ENCODE data around the gene LRMDA.

Gene LRMDA

DNA sequence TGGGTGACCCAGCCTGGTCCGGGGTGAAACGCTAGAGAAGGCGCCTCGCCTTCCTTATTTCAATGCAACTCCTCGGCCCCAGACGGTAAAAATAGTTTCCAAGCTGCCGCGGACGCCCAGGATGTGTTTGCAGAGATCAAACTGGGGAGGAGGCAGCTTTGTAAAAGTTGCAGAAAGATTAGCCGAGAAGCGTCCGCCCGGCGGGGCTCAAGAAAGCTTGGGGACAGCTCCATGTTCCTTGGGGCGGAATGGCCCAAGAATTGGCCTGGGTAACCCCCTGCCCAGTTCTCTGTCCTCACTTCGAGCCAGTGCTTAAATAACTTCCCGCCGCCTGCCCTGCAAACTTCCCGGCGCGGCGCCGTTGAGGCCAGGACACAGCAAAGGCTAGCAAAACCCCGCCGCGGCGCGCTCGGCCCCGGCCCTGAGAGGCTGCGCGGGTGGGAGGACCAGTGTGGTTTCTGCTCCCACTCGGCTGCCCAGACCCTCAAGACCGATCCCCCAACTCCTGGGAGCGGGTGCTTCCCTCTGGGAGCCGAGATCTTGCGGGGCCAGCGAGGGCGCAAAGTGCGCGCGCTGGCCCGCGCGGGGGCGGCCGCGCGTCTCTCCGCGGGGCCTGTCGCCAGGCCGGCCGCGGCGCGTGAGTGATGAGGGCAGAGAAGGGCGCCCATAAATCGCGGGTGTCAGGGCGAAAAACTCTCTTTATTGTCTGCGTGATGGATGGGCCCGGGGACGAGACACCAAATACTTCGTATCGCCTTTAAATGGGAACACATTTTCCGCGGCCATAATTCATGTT lies 23.5 kb upstream of the LRMDA start:
- Histone ChIP-seq H3K4me3 (ENCODE audit: insufficient read depth, low read length, poor library complexity, severe bottlenecking) (no peak overlapping the region), H2AFZ (ENCODE audit: low read depth, low read length, severe bottlenecking) (no peak overlapping the region)
- no peak for TF ChIP-seq EZH2phosphoT487 (conservative IDR thresholded peaks at IDR 0.05; ENCODE audit: low read length)
- TF ChIP-seq, protein P1, sequence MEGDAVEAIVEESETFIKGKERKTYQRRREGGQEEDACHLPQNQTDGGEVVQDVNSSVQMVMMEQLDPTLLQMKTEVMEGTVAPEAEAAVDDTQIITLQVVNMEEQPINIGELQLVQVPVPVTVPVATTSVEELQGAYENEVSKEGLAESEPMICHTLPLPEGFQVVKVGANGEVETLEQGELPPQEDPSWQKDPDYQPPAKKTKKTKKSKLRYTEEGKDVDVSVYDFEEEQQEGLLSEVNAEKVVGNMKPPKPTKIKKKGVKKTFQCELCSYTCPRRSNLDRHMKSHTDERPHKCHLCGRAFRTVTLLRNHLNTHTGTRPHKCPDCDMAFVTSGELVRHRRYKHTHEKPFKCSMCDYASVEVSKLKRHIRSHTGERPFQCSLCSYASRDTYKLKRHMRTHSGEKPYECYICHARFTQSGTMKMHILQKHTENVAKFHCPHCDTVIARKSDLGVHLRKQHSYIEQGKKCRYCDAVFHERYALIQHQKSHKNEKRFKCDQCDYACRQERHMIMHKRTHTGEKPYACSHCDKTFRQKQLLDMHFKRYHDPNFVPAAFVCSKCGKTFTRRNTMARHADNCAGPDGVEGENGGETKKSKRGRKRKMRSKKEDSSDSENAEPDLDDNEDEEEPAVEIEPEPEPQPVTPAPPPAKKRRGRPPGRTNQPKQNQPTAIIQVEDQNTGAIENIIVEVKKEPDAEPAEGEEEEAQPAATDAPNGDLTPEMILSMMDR (IDR thresholded peaks at IDR 0.05; ENCODE audit: insufficient read depth, low read length, poor library complexity, severe bottlenecking): no peak

GRCh38 chr10:75408509-75408875 lies 22.9 kb upstream of the LRMDA start:
- no peaks in the 10 kb centered on the region for H3K36me3 ChIP-seq (ENCODE audit: low read length)
- H3F3A ChIP-seq (ENCODE audit: insufficient read depth): no peaks in the 10 kb centered on the region
- H3K9me2 ChIP-seq (replicated peaks; ENCODE audit: insufficient read depth, low read length): no peaks in the 10 kb centered on the region
- H3K4me2 ChIP-seq (ENCODE audit: low read depth, low read length, poor library complexity, severe bottlenecking): no peak overlapping the region
- no peaks in the 10 kb centered on the region for H3K79me2 ChIP-seq (ENCODE audit: insufficient read depth, low read length)
- H4K20me1 ChIP-seq (ENCODE audit: low read depth, low read length): no peaks in the 10 kb centered on the region
- H2AFZ ChIP-seq (ENCODE audit: low read depth, low read length, severe bottlenecking): no peak overlapping the region
- H3K9ac ChIP-seq (ENCODE audit: low read length): no peak overlapping the region
- no peak for TF ChIP-seq EZH2phosphoT487 (conservative IDR thresholded peaks at IDR 0.05; ENCODE audit: low read length)
- TF ChIP-seq, protein P1 (IDR thresholded peaks at IDR 0.05; ENCODE audit: insufficient read depth, low read length, poor library complexity, severe bottlenecking): no peak
- no peak overlapping the region for H3K27ac ChIP-seq (ENCODE audit: low read depth, low read length)
- H3K4me3 ChIP-seq (ENCODE audit: insufficient read depth, low read length, poor library complexity, severe bottlenecking): no peak overlapping the region
- no peaks in the 10 kb centered on the region for H3K9me3 ChIP-seq (ENCODE audit: insufficient read depth, low read length)
- no peaks in the 10 kb centered on the region for H3K27me3 ChIP-seq (ENCODE audit: low read length)

More for the DNA sequence above, 23.5 kb upstream of the LRMDA start:
- no peaks in the 10 kb centered on the region for H3F3A ChIP-seq (ENCODE audit: insufficient read depth)
- H3K9me3 ChIP-seq (ENCODE audit: insufficient read depth, low read length): no peaks in the 10 kb centered on the region
- no peaks in the 10 kb centered on the region for H3K36me3 ChIP-seq (ENCODE audit: low read length)
- no peaks in the 10 kb centered on the region for H3K79me2 ChIP-seq (ENCODE audit: insufficient read depth, low read length)
- H3K9ac ChIP-seq (ENCODE audit: low read length): no peak overlapping the region
- no peaks in the 10 kb centered on the region for H3K27me3 ChIP-seq (ENCODE audit: low read length)
- no peak overlapping the region for H3K4me2 ChIP-seq (ENCODE audit: low read depth, low read length, poor library complexity, severe bottlenecking)
- no peaks in the 10 kb centered on the region for H3K9me2 ChIP-seq (replicated peaks; ENCODE audit: insufficient read depth, low read length)
- no peaks in the 10 kb centered on the region for H4K20me1 ChIP-seq (ENCODE audit: low read depth, low read length)
- H3K27ac ChIP-seq (ENCODE audit: low read depth, low read length): no peak overlapping the region

DNA sequence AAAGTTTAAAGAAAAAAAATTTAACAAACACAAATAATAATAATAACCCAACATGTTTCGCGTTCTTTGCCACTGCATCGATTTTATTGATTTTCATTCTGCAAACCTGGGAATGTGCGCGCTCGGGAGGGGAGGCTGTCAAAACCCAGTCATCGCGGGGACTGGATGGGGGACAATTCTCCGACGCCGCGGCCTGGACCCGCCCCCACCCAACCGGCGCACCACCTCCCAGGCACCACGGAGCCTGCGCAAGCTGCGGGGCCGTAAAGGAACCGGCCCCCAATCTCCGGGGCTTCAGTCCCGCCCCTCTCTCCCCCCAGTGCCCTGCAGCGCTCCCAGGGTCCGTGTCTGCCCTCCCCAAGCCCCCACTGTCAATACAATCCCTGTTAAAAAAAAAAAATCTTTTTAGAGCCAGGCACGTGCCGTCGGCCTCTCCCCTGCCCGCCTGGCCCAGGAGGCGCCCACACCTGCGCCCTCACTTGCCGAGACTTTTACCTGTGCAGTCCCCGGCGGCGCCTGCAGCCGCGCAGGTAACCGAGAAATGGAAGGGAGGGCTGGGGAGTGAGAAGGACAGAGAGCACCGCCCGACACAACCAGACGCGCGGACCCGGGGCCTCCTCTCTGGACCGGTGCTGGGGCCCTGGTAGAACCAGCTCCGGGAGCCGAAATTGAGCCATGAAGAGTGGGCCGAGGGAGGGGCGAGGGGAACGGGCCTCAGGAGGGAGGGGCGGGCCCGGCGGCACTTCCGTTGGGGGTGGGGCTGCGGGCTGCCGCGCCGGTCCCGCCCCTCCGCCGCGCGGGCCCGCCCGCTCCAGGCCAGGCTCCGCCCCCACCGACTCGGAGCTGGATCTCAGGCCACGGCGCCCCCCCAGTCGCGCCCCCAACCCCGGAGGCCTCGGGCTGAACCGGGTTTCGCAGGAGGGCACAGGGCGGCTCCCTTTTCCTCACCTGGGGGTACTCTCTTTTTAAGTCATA lies 22.2 kb upstream of the LRMDA start:
- Histone ChIP-seq H3K9ac (ENCODE audit: low read length) (no peak overlapping the region), H3K4me2 (ENCODE audit: low read depth, low read length, poor library complexity, severe bottlenecking) (no peak overlapping the region), H3K79me2 (ENCODE audit: insufficient read depth, low read length) (no peaks in the 10 kb centered on the region), H3K9me2 (replicated peaks; ENCODE audit: insufficient read depth, low read length) (no peaks in the 10 kb centered on the region), H3K4me3 (ENCODE audit: insufficient read depth, low read length, poor library complexity, severe bottlenecking) (no peak overlapping the region), H3K36me3 (ENCODE audit: low read length) (no peaks in the 10 kb centered on the region), H4K20me1 (ENCODE audit: low read depth, low read length) (no peaks in the 10 kb centered on the region), H2AFZ (ENCODE audit: low read depth, low read length, severe bottlenecking) (no peak overlapping the region), H3K27ac (ENCODE audit: low read depth, low read length) (no peak overlapping the region), H3K9me3 (ENCODE audit: insufficient read depth, low read length) (no peaks in the 10 kb centered on the region), H3F3A (ENCODE audit: insufficient read depth) (no peaks in the 10 kb centered on the region), H3K27me3 (ENCODE audit: low read length) (no peaks in the 10 kb centered on the region)
- TF ChIP-seq EZH2phosphoT487 (conservative IDR thresholded peaks at IDR 0.05; ENCODE audit: low read length): no peak
- TF ChIP-seq, protein P1 (IDR thresholded peaks at IDR 0.05; ENCODE audit: insufficient read depth, low read length, poor library complexity, severe bottlenecking): no peak

Measured in SU-DHL-6 (cell line).